ENCODE data around the gene RFX2.
A peak's percentile ranks its signal among the peaks of the same experiment; 100 is the strongest.

Gene RFX2

GRCh38 chr19:5947435-5947834 is 162.9 kb downstream of the RFX2 start:
- in situ Hi-C loops (cut with HindIII; ENCODE audit: low sequenced_read_pairs), result no loop called here
- TF ChIP-seq CTCF (IDR thresholded peaks at IDR 0.05; ENCODE audit: low read depth, low read length), result no peak
- no peak overlapping the region for H3K4me3 ChIP-seq (ENCODE audit: low read depth, low read length)

GRCh38 chr19:5943623-5944022 is 166.7 kb downstream of the RFX2 start:
- DNase-seq (ENCODE audit: low read depth, low spot score), result peak; percentile 52
- no peak overlapping the region for H3K4me3 ChIP-seq (ENCODE audit: low read depth, low read length)
- no peak for TF ChIP-seq CTCF (IDR thresholded peaks at IDR 0.05; ENCODE audit: low read depth, low read length)
- in situ Hi-C loops (cut with HindIII; ENCODE audit: low sequenced_read_pairs), result no loop called here

More at GRCh38 chr19:5947435-5947834, 162.9 kb downstream of the RFX2 start:
- peak; percentile 69 for DNase-seq (ENCODE audit: low read depth, low spot score)

All from astrocyte of the spinal cord (primary cell).